Neuron (in vitro differentiated cells): ENCODE results near the gene MYT1.

Experiments
- H2AFZ ChIP-seq: one replicate; pipeline ENCODE4 v1.6.1; 2013; ENCODE audit warnings: low read depth, mild to moderate bottlenecking, inconsistent platforms, low read length, moderate library complexity
- H3K27me3 ChIP-seq: one replicate; pipeline ENCODE4 v1.6.1; 2013; ENCODE audit warnings: low read length; ENCODE audit not compliant: insufficient read depth
- H3K36me3 ChIP-seq: one replicate; pipeline ENCODE4 v1.6.1; 2013; ENCODE audit warnings: low read length; ENCODE audit not compliant: insufficient read depth
- H3K4me1 ChIP-seq: one replicate; pipeline ENCODE4 v1.6.1; 2013; ENCODE audit warnings: low read length; ENCODE audit not compliant: insufficient read depth
- H3K4me3 ChIP-seq: 2 replicates; pipeline ENCODE4 v1.5.1; 2013; ENCODE audit warnings: mild to moderate bottlenecking, low read length, moderate library complexity
- H3K9me3 ChIP-seq: one replicate; pipeline ENCODE4 v1.6.1; 2013; ENCODE audit warnings: low read length

MYT1 gene

GRCh38 chr20:64144144-64144912 is 19.9 kb upstream of the MYT1 start:
- no peak overlapping the region for H2AFZ ChIP-seq

GRCh38 chr20:64145458-64146300 is 18.6 kb upstream of the MYT1 start:
- peaks cover 7% of the 10 kb centered on the region for H3K4me1 ChIP-seq
- peaks cover 6% of the 10 kb centered on the region for H3K9me3 ChIP-seq
- no peaks in the 10 kb centered on the region for H3K36me3 ChIP-seq
- no peaks in the 10 kb centered on the region for H3K27me3 ChIP-seq
- no peak overlapping the region for H3K4me3 ChIP-seq
- no peak overlapping the region for H2AFZ ChIP-seq

More at GRCh38 chr20:64144144-64144912, 19.9 kb upstream of the MYT1 start:
- Histone ChIP-seq H3K9me3 (peaks cover 6% of the 10 kb centered on the region), H3K27me3 (no peaks in the 10 kb centered on the region), H3K4me3 (no peak overlapping the region), H3K36me3 (no peaks in the 10 kb centered on the region), H3K4me1 (peaks cover 18% of the 10 kb centered on the region)

- H3K4me1 ChIP-seq: peaks cover 2% of the 10 kb centered on the region
These were observed 17.8 kb upstream of the MYT1 start for GRCh38 chr20:64146301-64146935.

GRCh38 chr20:64146936-64147477 is 17.2 kb upstream of the MYT1 start:
- H2AFZ ChIP-seq: no peak overlapping the region
- H3K27me3 ChIP-seq: no peaks in the 10 kb centered on the region
- H3K4me3 ChIP-seq: no peak overlapping the region
- peaks cover 6% of the 10 kb centered on the region for H3K9me3 ChIP-seq
- no peaks in the 10 kb centered on the region for H3K36me3 ChIP-seq
- H3K4me1 ChIP-seq: peaks cover 5% of the 10 kb centered on the region

More at GRCh38 chr20:64146301-64146935, 17.8 kb upstream of the MYT1 start:
- no peak overlapping the region for H2AFZ ChIP-seq
- no peaks in the 10 kb centered on the region for H3K27me3 ChIP-seq
- H3K36me3 ChIP-seq: no peaks in the 10 kb centered on the region
- peaks cover 6% of the 10 kb centered on the region for H3K9me3 ChIP-seq
- H3K4me3 ChIP-seq: no peak overlapping the region

- Histone ChIP-seq H3K9me3 (peaks cover 6% of the 10 kb centered on the region), H3K36me3 (no peaks in the 10 kb centered on the region), H2AFZ (no peak overlapping the region), H3K27me3 (no peaks in the 10 kb centered on the region), H3K4me1 (peaks cover 3% of the 10 kb centered on the region), H3K4me3 (no peak overlapping the region)
These were observed 15.7 kb upstream of the MYT1 start for GRCh38 chr20:64148581-64148980.

GRCh38 chr20:64149141-64149540 is 15.1 kb upstream of the MYT1 start:
- Histone ChIP-seq H3K4me3 (no peak overlapping the region), H3K36me3 (no peaks in the 10 kb centered on the region), H3K4me1 (peaks cover 3% of the 10 kb centered on the region), H2AFZ (no peak overlapping the region), H3K9me3 (peaks cover 6% of the 10 kb centered on the region), H3K27me3 (no peaks in the 10 kb centered on the region)

GRCh38 chr20:64149809-64150560 is 14.3 kb upstream of the MYT1 start:
- Histone ChIP-seq H2AFZ (no peak overlapping the region), H3K4me1 (peaks cover 3% of the 10 kb centered on the region), H3K36me3 (no peaks in the 10 kb centered on the region), H3K4me3 (no peak overlapping the region), H3K9me3 (peaks cover 3% of the 10 kb centered on the region), H3K27me3 (no peaks in the 10 kb centered on the region)

GRCh38 chr20:64150756-64151632 is 13.3 kb upstream of the MYT1 start:
- Histone ChIP-seq H3K4me1 (peaks cover 10% of the 10 kb centered on the region), H3K36me3 (no peaks in the 10 kb centered on the region), H3K4me3 (no peak overlapping the region), H3K9me3 (no peaks in the 10 kb centered on the region), H2AFZ (no peak overlapping the region), H3K27me3 (no peaks in the 10 kb centered on the region)

- H3K4me1 ChIP-seq: peaks cover 19% of the 10 kb centered on the region
- no peak overlapping the region for H3K4me3 ChIP-seq
- H3K9me3 ChIP-seq: no peaks in the 10 kb centered on the region
- H2AFZ ChIP-seq: no peak overlapping the region
- H3K27me3 ChIP-seq: no peaks in the 10 kb centered on the region
- no peaks in the 10 kb centered on the region for H3K36me3 ChIP-seq
These were observed 12.4 kb upstream of the MYT1 start for GRCh38 chr20:64151633-64152530.

GRCh38 chr20:64152906-64153305 is 11.3 kb upstream of the MYT1 start:
- H3K36me3 ChIP-seq: no peaks in the 10 kb centered on the region
- no peak overlapping the region for H3K4me3 ChIP-seq
- no peaks in the 10 kb centered on the region for H3K27me3 ChIP-seq
- H3K9me3 ChIP-seq: no peaks in the 10 kb centered on the region
- no peak overlapping the region for H2AFZ ChIP-seq
- H3K4me1 ChIP-seq: peaks cover 20% of the 10 kb centered on the region

- no peaks in the 10 kb centered on the region for H3K9me3 ChIP-seq
- H3K4me3 ChIP-seq: no peak overlapping the region
- H3K4me1 ChIP-seq: peaks cover 20% of the 10 kb centered on the region
- H3K36me3 ChIP-seq: no peaks in the 10 kb centered on the region
- H2AFZ ChIP-seq: no peak overlapping the region
- H3K27me3 ChIP-seq: no peaks in the 10 kb centered on the region
These were observed 10.8 kb upstream of the MYT1 start for GRCh38 chr20:64153410-64153809.
